Astrocyte (in vitro differentiated cells and primary cell): ENCODE measurements around the gene PGAM2. TPM values are rescaled to one million over a fixed set of nuclear protein-coding genes. Genes with fewer than 3 reads are reported as not detected.

Source experiments
- DNase-seq: peaks from one replicate; pipeline ENCODE4 v3.0.0-alpha.2; 2010; ENCODE audit warnings: low read depth
- FAIRE-seq: peaks from 2 replicates; lab custom pipeline; 2011; peaks lifted over from hg19 to GRCh38; lab: Jason Lieb, UNC
- H2AFZ ChIP-seq: 2 replicates; pipeline ENCODE4 v1.6.0; 2012; ENCODE audit warnings: low read depth, low read length, inconsistent platforms
- H3K27ac ChIP-seq: 2 replicates; pipeline ENCODE4 v1.5.1; 2011; ENCODE audit warnings: low read depth, low read length, inconsistent platforms
- H3K27me3 ChIP-seq: 2 replicates; pipeline ENCODE4 v1.6.0; 2011; ENCODE audit warnings: low read length, inconsistent platforms; ENCODE audit not compliant: insufficient read depth
- H3K36me3 ChIP-seq: 2 replicates; pipeline ENCODE4 v1.5.1; 2011; ENCODE audit warnings: low read length, inconsistent platforms; ENCODE audit not compliant: insufficient read depth
- H3K4me1 ChIP-seq: 2 replicates; pipeline ENCODE4 v1.5.1; 2011; ENCODE audit warnings: low read length, inconsistent platforms; ENCODE audit not compliant: insufficient read depth
- H3K4me2 ChIP-seq: 2 replicates; pipeline ENCODE4 v1.6.0; 2012; ENCODE audit warnings: low read length, inconsistent platforms
- H3K4me3 ChIP-seq: 2 replicates; pipeline ENCODE4 v1.5.1; 2011; ENCODE audit warnings: low read depth, mild to moderate bottlenecking, low read length, inconsistent platforms; ENCODE audit not compliant: insufficient read depth
- H3K79me2 ChIP-seq: 2 replicates; pipeline ENCODE4 v1.6.0; 2012; ENCODE audit warnings: mild to moderate bottlenecking, low read length, inconsistent platforms; ENCODE audit not compliant: insufficient read depth
- H3K9ac ChIP-seq: 2 replicates; pipeline ENCODE4 v1.6.0; 2012; ENCODE audit warnings: mild to moderate bottlenecking, low read length, inconsistent platforms
- H3K9me3 ChIP-seq: 2 replicates; pipeline ENCODE4 v1.5.1; 2012; ENCODE audit warnings: low read depth, mild to moderate bottlenecking, low read length, inconsistent platforms; ENCODE audit not compliant: insufficient read depth
- H4K20me1 ChIP-seq: 2 replicates; pipeline ENCODE4 v1.6.0; 2012; ENCODE audit warnings: low read length, inconsistent platforms; ENCODE audit not compliant: insufficient read depth
- H3K27ac Mint-ChIP-seq: one replicate; pipeline ENCODE4 v1.8.0; 2021; ENCODE audit warnings: mild to moderate bottlenecking, mixed read lengths; ENCODE audit not compliant: unreplicated experiment
- H3K27me3 Mint-ChIP-seq: one replicate; pipeline ENCODE4 v1.8.0; 2021; ENCODE audit warnings: low read depth, mixed read lengths; ENCODE audit not compliant: unreplicated experiment
- H3K36me3 Mint-ChIP-seq: one replicate; pipeline ENCODE4 v1.8.0; 2021; ENCODE audit warnings: low read depth, mixed read lengths; ENCODE audit not compliant: unreplicated experiment
- H3K4me1 Mint-ChIP-seq: one replicate; pipeline ENCODE4 v1.8.0; 2021; ENCODE audit warnings: low read depth, mixed read lengths; ENCODE audit not compliant: unreplicated experiment
- H3K4me3 Mint-ChIP-seq: one replicate; pipeline ENCODE4 v1.8.0; 2021; ENCODE audit warnings: mild to moderate bottlenecking, moderate library complexity, mixed read lengths; ENCODE audit not compliant: unreplicated experiment
- H3K9me3 Mint-ChIP-seq: one replicate; pipeline ENCODE4 v1.8.0; 2021; ENCODE audit warnings: mild to moderate bottlenecking, mixed read lengths; ENCODE audit not compliant: unreplicated experiment
- CTCF ChIP-seq: IDR thresholded peaks from 2 replicates; pipeline ENCODE4 v1.5.1; 2011; ENCODE audit warnings: low read depth, mild to moderate bottlenecking, inconsistent platforms, low read length, moderate library complexity; ENCODE audit not compliant: insufficient read depth
- EZH2 ChIP-seq: IDR thresholded peaks from 2 replicates; pipeline ENCODE4 v1.6.1; 2012; ENCODE audit warnings: mild to moderate bottlenecking, low read length, inconsistent platforms; ENCODE audit not compliant: insufficient read depth
- total RNA-seq: library from RNA; stranded (reverse); gene quantifications from 2 replicates; pipeline ENCODE4 v1.2.1, GENCODE V29; 2021

Gene PGAM2
- total RNA-seq, 1 donor from 2014 or later = 0.79 TPM

- Histone ChIP-seq H2AFZ (peak overlapping the region; percentile 47), H3K9ac (no peak overlapping the region), H3K27ac (peak overlapping the region; percentile 50), H3K36me3 (no peaks in the 10 kb centered on the region), H3K4me2 (no peak overlapping the region), H3K9me3 (no peaks in the 10 kb centered on the region), H4K20me1 (peaks cover 14% of the 10 kb centered on the region), H3K27me3 (no peaks in the 10 kb centered on the region), H3K4me3 (no peak overlapping the region), H3K79me2 (peaks cover 15% of the 10 kb centered on the region), H3K4me1 (peaks cover 29% of the 10 kb centered on the region)
- peaks cover 5% of the 10 kb centered on the region for H3K36me3 Mint-ChIP-seq
- TF ChIP-seq EZH2 (no peak), CTCF (no peak)
- H3K27ac Mint-ChIP-seq = peak overlapping the region; percentile 95
- H3K4me3 Mint-ChIP-seq = no peak overlapping the region
- H3K4me1 Mint-ChIP-seq = peaks cover 34% of the 10 kb centered on the region
- H3K9me3 Mint-ChIP-seq = no peaks in the 10 kb centered on the region
- H3K27me3 Mint-ChIP-seq = no peaks in the 10 kb centered on the region
- FAIRE-seq = no peak
- DNase-seq = no peak
Observed at GRCh38 chr7:44101303-44101965, 36.1 kb upstream of the PGAM2 start.

GRCh38 chr7:44100458-44101302, 35.3 kb upstream of the PGAM2 start:
- no peaks in the 10 kb centered on the region for H3K27me3 Mint-ChIP-seq
- H3K4me1 Mint-ChIP-seq = peaks cover 27% of the 10 kb centered on the region
- FAIRE-seq (peak; percentile 5), DNase-seq (peak; percentile 84)
- peak overlapping the region; percentile 95 for H3K27ac Mint-ChIP-seq
- H3K4me2 ChIP-seq = peak overlapping the region; percentile 13
- peak overlapping the region; percentile 33 for H3K9ac ChIP-seq
- TF ChIP-seq EZH2 (no peak), CTCF (no peak)
- no peak overlapping the region for H3K4me3 ChIP-seq
- no peaks in the 10 kb centered on the region for H3K36me3 ChIP-seq
- H3K4me3 Mint-ChIP-seq = peak overlapping the region; percentile 9
- peaks cover 1% of the 10 kb centered on the region for H3K36me3 Mint-ChIP-seq
- peaks cover 9% of the 10 kb centered on the region for H3K79me2 ChIP-seq
- H4K20me1 ChIP-seq = peaks cover 7% of the 10 kb centered on the region
- H3K9me3 ChIP-seq = no peaks in the 10 kb centered on the region
- peak overlapping the region; percentile 50 for H3K27ac ChIP-seq
- peaks cover 25% of the 10 kb centered on the region for H3K4me1 ChIP-seq
- H3K27me3 ChIP-seq = no peaks in the 10 kb centered on the region
- no peaks in the 10 kb centered on the region for H3K9me3 Mint-ChIP-seq
- H2AFZ ChIP-seq = peak overlapping the region; percentile 47
